H9 (cell line): Measurements from ENCODE around the gene DCAF10. TPM values are rescaled to one million over a fixed set of nuclear protein-coding genes. Genes with fewer than 3 reads are reported as not detected.

Source experiments
- DNase-seq: peaks from one replicate; pipeline ENCODE4 v3.0.0-alpha.2; 2017
- H2AFZ ChIP-seq: one replicate; pipeline ENCODE4 v1.6.1; 2013; ENCODE audit warnings: mild to moderate bottlenecking, low read length, control low read depth, moderate library complexity
- H2AK5ac ChIP-seq: 2 replicates; pipeline ENCODE4 v1.6.1; 2013; ENCODE audit warnings: low read length, control low read depth, mixed read lengths; ENCODE audit not compliant: insufficient read length
- H2BK120ac ChIP-seq: one replicate; pipeline ENCODE4 v1.6.1; 2013; ENCODE audit warnings: low read depth, mild to moderate bottlenecking, low read length, control low read depth, inconsistent platforms; ENCODE audit not compliant: poor library complexity, severe bottlenecking
- H2BK12ac ChIP-seq: 2 replicates; pipeline ENCODE4 v1.6.1; 2013; ENCODE audit warnings: low read length, control low read depth, mixed read lengths, low read depth; ENCODE audit not compliant: insufficient read length
- H2BK15ac ChIP-seq: 2 replicates; pipeline ENCODE4 v1.6.1; 2013; ENCODE audit warnings: low read depth, low read length, control low read depth
- H2BK20ac ChIP-seq: one replicate; pipeline ENCODE4 v1.6.1; 2013; ENCODE audit warnings: low read depth, mild to moderate bottlenecking, low read length, control low read depth, inconsistent platforms; ENCODE audit not compliant: poor library complexity, severe bottlenecking
- H2BK5ac ChIP-seq: 2 replicates; pipeline ENCODE4 v1.6.1; 2013; ENCODE audit warnings: low read length, control low read depth, mixed read lengths; ENCODE audit not compliant: insufficient read length
- H3K14ac ChIP-seq: 2 replicates; pipeline ENCODE4 v1.6.1; 2013; ENCODE audit warnings: low read length, control low read depth; ENCODE audit not compliant: insufficient read depth
- H3K18ac ChIP-seq: 2 replicates; pipeline ENCODE4 v1.6.1; 2013; ENCODE audit warnings: low read depth, mild to moderate bottlenecking, mixed read lengths, low read length, control low read depth; ENCODE audit not compliant: insufficient read length
- H3K23ac ChIP-seq: 2 replicates; pipeline ENCODE4 v1.6.1; 2013; ENCODE audit warnings: low read length, control low read depth, mixed read lengths, low read depth; ENCODE audit not compliant: insufficient read length
- H3K23me2 ChIP-seq: 2 replicates; pipeline ENCODE4 v1.6.1; 2013; ENCODE audit warnings: low read depth, mild to moderate bottlenecking, mixed read lengths, low read length, control low read depth; ENCODE audit not compliant: insufficient read length, poor library complexity, severe bottlenecking
- H3K27ac ChIP-seq: 2 replicates; pipeline ENCODE4 v1.5.1; 2013; ENCODE audit warnings: low read length, control low read depth, mixed read lengths, low read depth; ENCODE audit not compliant: insufficient read length
- H3K27me3 ChIP-seq: 2 replicates; pipeline ENCODE4 v1.6.1; 2013; ENCODE audit warnings: low read length, control low read depth, inconsistent platforms; ENCODE audit not compliant: insufficient read depth
- H3K4ac ChIP-seq: 2 replicates; pipeline ENCODE4 v1.6.1; 2013; ENCODE audit warnings: low read depth, mild to moderate bottlenecking, control low read depth, inconsistent platforms, low read length, moderate library complexity
- H3K4me1 ChIP-seq: 2 replicates; pipeline ENCODE4 v1.6.1; 2013; ENCODE audit warnings: low read length, control low read depth, inconsistent platforms; ENCODE audit not compliant: insufficient read depth
- H3K4me2 ChIP-seq: 2 replicates; pipeline ENCODE4 v1.6.1; 2013; ENCODE audit warnings: low read length, control low read depth, mixed read lengths; ENCODE audit not compliant: insufficient read length, insufficient read depth
- H3K56ac ChIP-seq: 2 replicates; pipeline ENCODE4 v1.6.1; 2013; ENCODE audit warnings: low read depth, mild to moderate bottlenecking, mixed read lengths, low read length, control low read depth; ENCODE audit not compliant: insufficient read length
- H3K79me1 ChIP-seq: 2 replicates; pipeline ENCODE4 v1.6.1; 2013; ENCODE audit warnings: low read depth, mild to moderate bottlenecking, moderate library complexity, low read length, control low read depth, inconsistent platforms; ENCODE audit not compliant: insufficient read depth, poor library complexity, severe bottlenecking
- H3K79me2 ChIP-seq: 2 replicates; pipeline ENCODE4 v1.6.1; 2013; ENCODE audit warnings: low read length, control low read depth, inconsistent platforms; ENCODE audit not compliant: insufficient read depth
- H3K9ac ChIP-seq: 2 replicates; pipeline ENCODE4 v1.6.1; 2013; ENCODE audit warnings: low read length, control low read depth, mixed read lengths; ENCODE audit not compliant: insufficient read length; ENCODE audit errors: extremely low read depth
- H3K9me3 ChIP-seq: one replicate; pipeline ENCODE4 v1.6.1; 2013; ENCODE audit warnings: low read depth, low read length, inconsistent platforms; ENCODE audit not compliant: control insufficient read depth
- H3T11ph ChIP-seq: one replicate; pipeline ENCODE4 v1.6.1; 2013; ENCODE audit warnings: mild to moderate bottlenecking, low read length, control low read depth, inconsistent platforms
- H4K20me1 ChIP-seq: one replicate; pipeline ENCODE4 v1.6.1; 2013; ENCODE audit not compliant: control insufficient read depth, insufficient read length, insufficient read depth
- H4K5ac ChIP-seq: 2 replicates; pipeline ENCODE4 v1.6.1; 2013; ENCODE audit warnings: low read depth, mild to moderate bottlenecking, mixed read lengths, low read length, control low read depth; ENCODE audit not compliant: insufficient read length
- H4K8ac ChIP-seq: replicated peaks from 2 replicates; pipeline ENCODE4 v1.6.1; 2013; ENCODE audit warnings: low read length, control low read depth, mixed read lengths, low read depth; ENCODE audit not compliant: insufficient read length
- H4K91ac ChIP-seq: 2 replicates; pipeline ENCODE4 v1.6.1; 2013; ENCODE audit warnings: low read depth, mild to moderate bottlenecking, moderate library complexity, mixed read lengths, low read length, control low read depth; ENCODE audit not compliant: insufficient read length
- H3K27ac Mint-ChIP-seq, 3 experiments: 2 replicates in 2 of 3; 3 replicates in 1 of 3; pipeline ENCODE4 v1.8.0; 2020 to 2021; ENCODE audit warnings: mixed read lengths in 3 of 3, mild to moderate bottlenecking in 1 of 3, moderate library complexity in 1 of 3
- H3K27me3 Mint-ChIP-seq: 2 replicates; pipeline ENCODE4 v1.8.0; 2021; ENCODE audit warnings: low read depth, mild to moderate bottlenecking, moderate library complexity, mixed read lengths
- H3K36me3 Mint-ChIP-seq, 3 experiments: 2 replicates in 2 of 3; 3 replicates in 1 of 3; pipeline ENCODE4 v1.8.0; 2020 to 2021; ENCODE audit warnings: low read depth in 3 of 3, mixed read lengths in 3 of 3; ENCODE audit not compliant: insufficient read depth in 1 of 3
- H3K4me1 Mint-ChIP-seq, 2 experiments: 2 replicates each; pipeline ENCODE4 v1.8.0; 2020; ENCODE audit warnings: mixed read lengths in 2 of 2
- H3K4me3 Mint-ChIP-seq, 2 experiments: 2 replicates in 1 of 2; 3 replicates in 1 of 2; pipeline ENCODE4 v1.8.0; 2020 to 2021; ENCODE audit warnings: mild to moderate bottlenecking in 2 of 2, mixed read lengths in 2 of 2, moderate library complexity in 1 of 2
- H3K9me3 Mint-ChIP-seq, 2 experiments: 2 replicates in 1 of 2; 3 replicates in 1 of 2; pipeline ENCODE4 v1.8.0; 2020; ENCODE audit warnings: mild to moderate bottlenecking in 2 of 2, mixed read lengths in 2 of 2, moderate library complexity in 1 of 2
- CTCF ChIP-seq: fragments of 200-600 bp; sonication (generic); conservative IDR thresholded peaks from 3 replicates; pipeline ENCODE4 v1.8.0; 2021; ENCODE audit warnings: antibody characterized with exemption, mild to moderate bottlenecking
- total RNA-seq: library from RNA; stranded (reverse); gene quantifications from 2 replicates; pipeline ENCODE4 v1.2.1, GENCODE V29; 2021

The DCAF10 gene
- total RNA-seq, 1 experiment from 2014 or later: 13.4 TPM

- no peaks in the 10 kb centered on the region for H3K27me3 ChIP-seq
- peaks cover 4% of the 10 kb centered on the region; the same call in 1 of the 2 replicates for H3K4me1 ChIP-seq
- DNase-seq: no peak
- H3K4ac ChIP-seq: no peak overlapping the region
- H4K5ac ChIP-seq: no peak overlapping the region
- H2BK5ac ChIP-seq: no peak overlapping the region
- peaks cover 7 to 12% (median 12%) of the 10 kb centered on the region in 3 experiments; a peak in 6 of 7 replicates for H3K36me3 Mint-ChIP-seq
- H3K18ac ChIP-seq: no peak overlapping the region
- no peak overlapping the region for H2AFZ ChIP-seq
- H3K9ac ChIP-seq: no peak overlapping the region
- H3K27ac ChIP-seq: no peak overlapping the region
- H2BK120ac ChIP-seq: no peak overlapping the region
- no peak overlapping the region for H2BK20ac ChIP-seq
- H3K27me3 Mint-ChIP-seq: peaks cover 19% of the 10 kb centered on the region
- TF ChIP-seq CTCF: no peak
- no peak overlapping the region; a peak in 1 of 5 replicates for H3K4me3 Mint-ChIP-seq
- H4K91ac ChIP-seq: no peak overlapping the region
- H2BK12ac ChIP-seq: no peak overlapping the region
- H3T11ph ChIP-seq: no peak overlapping the region
- no peak overlapping the region for H4K8ac ChIP-seq
- H3K23ac ChIP-seq: no peak overlapping the region
- no peaks in the 10 kb centered on the region for H4K20me1 ChIP-seq
- H3K4me2 ChIP-seq: no peak overlapping the region
- H3K9me3 ChIP-seq: no peaks in the 10 kb centered on the region
- H3K9me3 Mint-ChIP-seq: no peaks in the 10 kb centered on the region
- H2AK5ac ChIP-seq: no peak overlapping the region
- H3K79me1 ChIP-seq: no peaks in the 10 kb centered on the region
- no peak overlapping the region for H3K14ac ChIP-seq
- no peaks in the 10 kb centered on the region; the same call in 1 of the 2 replicates for H3K79me2 ChIP-seq
- no peak overlapping the region for H3K56ac ChIP-seq
- no peak overlapping the region for H2BK15ac ChIP-seq
- peaks cover 18 to 19% of the 10 kb centered on the region in 2 experiments for H3K4me1 Mint-ChIP-seq
- peaks cover 15% of the 10 kb centered on the region for H3K23me2 ChIP-seq
- H3K27ac Mint-ChIP-seq: no peak overlapping the region
Observed at GRCh38 chr9:37902131-37902530, 101.5 kb downstream of the DCAF10 start.
